Parathyroid adenoma (tissue), 2 donors: ENCODE data around the gene HOXC10.

Experiments
- H2AFZ ChIP-seq: fragments of 300-600 bp; sonication (generic); one replicate; pipeline ENCODE4 v1.7.0; 2017; ENCODE audit warnings: antibody characterized with exemption, mild to moderate bottlenecking
- H3K27ac ChIP-seq: fragments of 300-600 bp; sonication (generic); one replicate; pipeline ENCODE4 v1.7.0; 2017
- H3K27me3 ChIP-seq: fragments of 300-600 bp; sonication (generic); one replicate; pipeline ENCODE4 v1.7.0; 2017; ENCODE audit warnings: low read length; ENCODE audit not compliant: control insufficient read depth, insufficient read depth
- H3K36me3 ChIP-seq: fragments of 300-600 bp; sonication (generic); one replicate; pipeline ENCODE4 v1.7.0; 2017; ENCODE audit warnings: low read length; ENCODE audit not compliant: control insufficient read depth, insufficient read depth
- H3K4me1 ChIP-seq: fragments of 300-600 bp; sonication (generic); one replicate; pipeline ENCODE4 v1.7.0; 2017; ENCODE audit warnings: control low read depth
- H3K4me2 ChIP-seq: fragments of 300-600 bp; sonication (generic); one replicate; pipeline ENCODE4 v1.7.0; 2017; ENCODE audit warnings: low read length
- H3K4me3 ChIP-seq: fragments of 300-600 bp; sonication (generic); one replicate; pipeline ENCODE4 v1.7.0; 2017; ENCODE audit warnings: low read depth, low read length
- H3K79me2 ChIP-seq: fragments of 300-600 bp; sonication (generic); one replicate; pipeline ENCODE4 v1.7.0; 2017; ENCODE audit warnings: control low read depth
- H3K9ac ChIP-seq: fragments of 300-600 bp; sonication (generic); one replicate; pipeline ENCODE4 v1.7.0; 2017; ENCODE audit warnings: mild to moderate bottlenecking
- H3K9me3 ChIP-seq: fragments of 300-600 bp; sonication (generic); one replicate; pipeline ENCODE4 v1.7.0; 2017; ENCODE audit warnings: low read length; ENCODE audit not compliant: control insufficient read depth
- TF ChIP-seq, protein P1 (sequence below): fragments of 300-600 bp; sonication (generic); IDR thresholded peaks from one replicate; pipeline ENCODE4 v1.7.0; 2017; ENCODE audit warnings: antibody characterized with exemption, mild to moderate bottlenecking
- donor health status: primary hyperparathyroidism.

Gene HOXC10

DNA sequence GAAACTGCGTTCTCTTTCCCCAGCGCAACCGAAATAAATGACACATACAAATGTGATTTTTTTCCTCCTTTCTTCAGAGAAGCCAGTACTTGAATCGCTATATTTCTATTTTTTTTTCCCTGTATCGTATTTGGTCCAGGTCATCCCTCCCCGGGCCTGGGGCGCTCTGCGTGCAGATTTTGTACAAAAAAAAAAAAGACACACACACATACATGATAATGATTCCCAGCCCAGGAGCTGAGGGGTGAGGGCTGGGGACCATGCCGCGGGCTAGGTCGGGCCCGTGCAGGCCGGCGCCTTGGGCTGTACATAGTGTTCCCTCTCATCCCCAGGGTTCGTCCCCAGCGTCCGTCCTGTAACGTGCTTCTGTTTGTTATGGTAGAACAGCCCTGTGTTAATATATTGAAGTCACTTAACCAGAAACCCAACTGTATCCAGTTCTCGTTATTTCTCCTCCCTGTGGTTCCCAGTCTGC, 18.0 kb downstream of the HOXC10 start:
- TF ChIP-seq, protein P1, sequence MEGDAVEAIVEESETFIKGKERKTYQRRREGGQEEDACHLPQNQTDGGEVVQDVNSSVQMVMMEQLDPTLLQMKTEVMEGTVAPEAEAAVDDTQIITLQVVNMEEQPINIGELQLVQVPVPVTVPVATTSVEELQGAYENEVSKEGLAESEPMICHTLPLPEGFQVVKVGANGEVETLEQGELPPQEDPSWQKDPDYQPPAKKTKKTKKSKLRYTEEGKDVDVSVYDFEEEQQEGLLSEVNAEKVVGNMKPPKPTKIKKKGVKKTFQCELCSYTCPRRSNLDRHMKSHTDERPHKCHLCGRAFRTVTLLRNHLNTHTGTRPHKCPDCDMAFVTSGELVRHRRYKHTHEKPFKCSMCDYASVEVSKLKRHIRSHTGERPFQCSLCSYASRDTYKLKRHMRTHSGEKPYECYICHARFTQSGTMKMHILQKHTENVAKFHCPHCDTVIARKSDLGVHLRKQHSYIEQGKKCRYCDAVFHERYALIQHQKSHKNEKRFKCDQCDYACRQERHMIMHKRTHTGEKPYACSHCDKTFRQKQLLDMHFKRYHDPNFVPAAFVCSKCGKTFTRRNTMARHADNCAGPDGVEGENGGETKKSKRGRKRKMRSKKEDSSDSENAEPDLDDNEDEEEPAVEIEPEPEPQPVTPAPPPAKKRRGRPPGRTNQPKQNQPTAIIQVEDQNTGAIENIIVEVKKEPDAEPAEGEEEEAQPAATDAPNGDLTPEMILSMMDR = no peak
- Histone ChIP-seq H3K27ac (no peak overlapping the region), H3K36me3 (no peaks in the 10 kb centered on the region), H3K9ac (no peak overlapping the region), H3K4me2 (no peak overlapping the region), H2AFZ (no peak overlapping the region), H3K79me2 (no peaks in the 10 kb centered on the region), H3K9me3 (no peaks in the 10 kb centered on the region), H3K4me3 (no peak overlapping the region), H3K27me3 (peaks cover 24% of the 10 kb centered on the region), H3K4me1 (peaks cover 3% of the 10 kb centered on the region)

DNA sequence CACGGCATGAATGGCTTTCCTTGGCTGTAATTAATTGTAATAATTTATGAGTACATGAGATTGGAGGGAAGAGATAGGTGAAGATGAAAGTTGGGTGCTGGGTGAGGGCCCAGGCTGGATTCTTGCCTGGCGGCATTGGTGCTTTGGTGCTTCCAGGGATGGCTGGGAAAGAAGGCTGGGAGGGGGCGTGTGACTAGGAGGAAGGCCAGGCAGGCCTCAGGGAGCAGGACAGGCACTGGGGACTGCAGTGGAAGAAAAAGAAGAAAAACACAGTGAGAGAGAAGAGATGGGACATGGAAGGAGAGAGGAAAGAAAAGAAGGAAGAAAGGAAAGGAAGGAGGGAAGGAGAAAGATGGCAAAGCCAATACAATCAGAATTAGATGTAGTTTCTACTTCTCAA, 18.7 kb downstream of the HOXC10 start:
- Histone ChIP-seq H3K79me2 (no peaks in the 10 kb centered on the region), H3K4me3 (no peak overlapping the region), H3K9ac (no peak overlapping the region), H3K27ac (no peak overlapping the region), H3K4me2 (no peak overlapping the region), H2AFZ (no peak overlapping the region), H3K9me3 (no peaks in the 10 kb centered on the region), H3K27me3 (peaks cover 24% of the 10 kb centered on the region), H3K4me1 (peaks cover 3% of the 10 kb centered on the region), H3K36me3 (no peaks in the 10 kb centered on the region)
- TF ChIP-seq, protein P1 = no peak

DNA sequence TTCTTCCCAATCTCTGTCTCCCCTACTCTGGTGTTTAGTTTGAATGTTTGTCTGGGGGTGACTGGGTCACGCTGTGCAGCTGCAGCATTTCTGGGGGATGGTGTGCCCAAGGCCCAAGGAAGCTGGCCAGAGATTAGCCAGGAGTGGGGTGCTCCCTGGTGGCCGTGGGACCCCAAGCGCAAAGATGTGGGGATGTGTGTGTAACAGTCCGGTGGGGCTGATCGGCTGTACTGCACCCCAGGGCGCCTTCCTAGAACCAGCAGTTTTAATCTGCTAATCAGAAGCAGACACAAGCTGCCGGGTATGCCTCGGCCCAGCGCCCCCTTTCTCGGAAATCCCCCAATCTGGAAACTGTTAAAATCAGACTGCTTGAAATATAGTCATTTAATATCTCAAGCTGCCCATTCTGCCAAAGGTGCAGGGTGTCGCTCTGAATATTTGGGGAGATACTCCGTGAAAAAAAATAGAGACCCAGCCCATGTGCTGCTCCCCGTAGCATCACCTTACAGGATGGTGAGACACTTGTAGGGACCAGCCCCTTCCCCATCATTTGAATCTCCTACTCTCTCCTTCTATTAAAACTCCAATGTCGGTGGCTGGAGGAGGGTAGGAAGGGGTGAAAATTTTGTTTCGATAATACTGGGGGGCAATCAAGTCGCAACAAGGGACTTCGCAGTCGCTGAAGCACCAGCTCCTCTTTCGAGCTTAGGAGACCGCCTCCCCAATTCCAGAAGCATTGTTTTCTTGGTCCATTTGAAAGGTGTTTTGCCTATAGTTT, 19.3 kb downstream of the HOXC10 start:
- Histone ChIP-seq H3K4me1 (peaks cover 3% of the 10 kb centered on the region), H3K79me2 (no peaks in the 10 kb centered on the region), H3K27me3 (peaks cover 24% of the 10 kb centered on the region), H2AFZ (no peak overlapping the region), H3K9ac (no peak overlapping the region), H3K4me3 (no peak overlapping the region), H3K27ac (no peak overlapping the region), H3K9me3 (no peaks in the 10 kb centered on the region), H3K36me3 (no peaks in the 10 kb centered on the region), H3K4me2 (no peak overlapping the region)
- TF ChIP-seq, protein P1 = no peak

DNA sequence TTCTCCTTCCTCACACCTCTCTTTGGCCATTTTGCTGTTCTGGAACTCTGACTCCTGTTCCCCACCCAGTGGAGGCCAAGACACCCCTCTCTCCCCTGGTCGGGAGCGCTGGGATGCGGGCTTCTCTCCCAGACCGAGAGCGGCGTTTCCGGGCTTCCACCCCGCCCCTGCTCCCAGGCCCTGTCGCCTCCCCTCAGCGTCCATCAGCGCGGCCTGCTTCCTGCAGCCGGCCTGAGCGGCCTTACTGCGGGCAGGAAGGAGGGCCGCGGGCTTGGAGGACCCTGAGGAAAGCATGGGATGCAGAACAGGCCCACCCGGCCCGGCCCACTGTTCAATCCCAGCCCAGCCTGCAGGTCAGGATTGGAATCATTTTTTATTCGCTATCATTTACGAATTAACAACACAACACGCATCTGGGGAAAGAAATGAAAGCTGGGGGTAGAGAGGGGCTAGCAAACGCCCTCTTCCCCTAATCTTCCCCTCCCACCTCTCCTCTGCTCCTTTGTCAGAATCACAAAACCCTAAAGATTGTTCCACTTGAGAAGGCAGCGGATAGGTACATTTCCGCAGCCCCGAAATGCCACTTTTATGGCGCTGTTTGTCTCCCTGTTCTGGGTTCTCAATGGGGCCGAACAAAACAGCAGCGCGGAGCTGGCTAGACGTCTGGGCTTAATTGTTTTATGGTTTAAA, 20.0 kb downstream of the HOXC10 start:
- Histone ChIP-seq H3K4me2 (no peak overlapping the region), H3K27me3 (peaks cover 24% of the 10 kb centered on the region), H2AFZ (no peak overlapping the region), H3K9me3 (no peaks in the 10 kb centered on the region), H3K9ac (no peak overlapping the region), H3K36me3 (no peaks in the 10 kb centered on the region), H3K4me1 (peaks cover 3% of the 10 kb centered on the region), H3K79me2 (no peaks in the 10 kb centered on the region), H3K27ac (no peak overlapping the region), H3K4me3 (no peak overlapping the region)
- TF ChIP-seq, protein P1 = no peak
